ENCODE results near the gene CRISP2.

GRCh38 chr6:49645139-49645538, 68.2 kb downstream of the CRISP2 start:
- TF ChIP-seq CTCF (IDR thresholded peaks at IDR 0.05) (no peak), POLR2A (IDR thresholded peaks at IDR 0.05) (no peak)
